SH-SY5Y (cell line): ENCODE measurements around the gene SLC2A8.

ENCODE experiments used
- GATA2 ChIP-seq: IDR thresholded peaks from 2 replicates; pipeline ENCODE4 v1.6.1; 2011; ENCODE audit warnings: mild to moderate bottlenecking, low read depth, low read length
- GATA3 ChIP-seq: IDR thresholded peaks from 2 replicates; pipeline ENCODE4 v1.6.1; 2011; ENCODE audit warnings: low read depth, mild to moderate bottlenecking, low read length, moderate library complexity

DNA sequence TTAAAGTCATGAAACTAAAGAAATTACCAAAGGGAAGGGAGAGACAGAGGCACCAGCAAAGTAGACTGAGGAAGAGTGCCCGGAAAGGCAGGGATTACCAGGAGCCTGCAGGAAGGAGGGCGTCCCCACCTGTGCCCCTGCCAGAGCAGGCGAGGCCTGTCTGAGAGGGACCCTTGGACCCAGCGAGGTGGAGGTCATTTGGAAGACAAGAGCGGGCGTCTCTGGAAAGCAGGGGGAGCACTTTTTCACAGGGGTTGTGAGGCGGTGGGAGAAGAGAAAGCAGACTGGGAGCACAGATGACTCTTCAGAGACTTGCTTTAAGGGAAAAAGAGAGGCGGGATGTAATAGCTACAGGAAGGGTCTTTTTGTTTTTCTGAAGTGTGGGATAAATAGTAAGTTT is 27.5 kb upstream of the SLC2A8 start:
- TF ChIP-seq GATA3 (no peak), GATA2 (no peak)
